Trophoblast cell (in vitro differentiated cells and primary cell): ENCODE data around the gene XYLT1.
A peak's percentile ranks its signal among the peaks of the same experiment; 100 is the strongest.

Experiments used
- DNase-seq, 2 donors: peaks; one replicate each; pipeline ENCODE4 v3.0.0-alpha.2; 2016
- H2AFZ ChIP-seq: 2 replicates; pipeline ENCODE4 v1.6.1; 2013; ENCODE audit warnings: low read length, moderate library complexity, mild to moderate bottlenecking; ENCODE audit not compliant: insufficient read depth, poor library complexity
- H2AK5ac ChIP-seq: 2 replicates; pipeline ENCODE4 v1.6.1; 2013; ENCODE audit warnings: mild to moderate bottlenecking, low read length
- H2BK120ac ChIP-seq: 2 replicates; pipeline ENCODE4 v1.6.1; 2013; ENCODE audit warnings: low read length, mild to moderate bottlenecking, moderate library complexity; ENCODE audit not compliant: insufficient read depth, poor library complexity
- H2BK12ac ChIP-seq: 2 replicates; pipeline ENCODE4 v1.6.1; 2013; ENCODE audit warnings: mild to moderate bottlenecking, low read length, moderate library complexity
- H2BK5ac ChIP-seq: 2 replicates; pipeline ENCODE4 v1.6.1; 2013; ENCODE audit warnings: low read length, low read depth, moderate library complexity, mild to moderate bottlenecking; ENCODE audit not compliant: poor library complexity
- H3K14ac ChIP-seq: 2 replicates; pipeline ENCODE4 v1.6.1; 2013; ENCODE audit warnings: mild to moderate bottlenecking, low read length
- H3K18ac ChIP-seq: 2 replicates; pipeline ENCODE4 v1.6.1; 2013; ENCODE audit warnings: mild to moderate bottlenecking, low read length
- H3K23ac ChIP-seq: 2 replicates; pipeline ENCODE4 v1.6.1; 2013; ENCODE audit warnings: low read length
- H3K27ac ChIP-seq: 2 replicates; pipeline ENCODE4 v1.5.1; 2013; ENCODE audit warnings: low read depth, mild to moderate bottlenecking, inconsistent platforms, low read length, moderate library complexity
- H3K27me3 ChIP-seq: 2 replicates; pipeline ENCODE4 v1.6.1; 2013; ENCODE audit warnings: inconsistent platforms, mild to moderate bottlenecking, low read length, moderate library complexity; ENCODE audit not compliant: insufficient read depth
- H3K36me3 ChIP-seq, 2 experiments: 1 replicate in 1 of 2; 2 replicates in 1 of 2; pipeline ENCODE4 v1.6.1; 2013; ENCODE audit warnings: low read length in 2 of 2, mild to moderate bottlenecking in 2 of 2, moderate library complexity in 1 of 2; ENCODE audit not compliant: insufficient read depth in 2 of 2, control insufficient read depth in 1 of 2
- H3K4ac ChIP-seq: 2 replicates; pipeline ENCODE4 v1.6.1; 2013; ENCODE audit warnings: low read depth, mild to moderate bottlenecking, low read length, moderate library complexity
- H3K4me1 ChIP-seq, 2 experiments: 1 replicate in 1 of 2; 2 replicates in 1 of 2; pipeline ENCODE4 v1.6.1; 2013; ENCODE audit warnings: low read length in 2 of 2, mild to moderate bottlenecking in 2 of 2, moderate library complexity in 1 of 2; ENCODE audit not compliant: insufficient read depth in 2 of 2, control insufficient read depth in 1 of 2
- H3K4me2 ChIP-seq: 2 replicates; pipeline ENCODE4 v1.6.1; 2013; ENCODE audit warnings: inconsistent platforms, mild to moderate bottlenecking, low read length, moderate library complexity
- H3K4me3 ChIP-seq: 2 replicates; pipeline ENCODE4 v1.5.1; 2013; ENCODE audit warnings: mild to moderate bottlenecking, low read depth, low read length, inconsistent platforms
- H3K79me1 ChIP-seq: one replicate; pipeline ENCODE4 v1.6.1; 2013; ENCODE audit warnings: low read length
- H3K79me2 ChIP-seq: 2 replicates; pipeline ENCODE4 v1.6.1; 2013; ENCODE audit warnings: low read length, mild to moderate bottlenecking; ENCODE audit not compliant: control insufficient read depth, insufficient read depth, poor library complexity
- H3K9ac ChIP-seq: 2 replicates; pipeline ENCODE4 v1.6.1; 2013; ENCODE audit warnings: mild to moderate bottlenecking, low read length
- H3K9me3 ChIP-seq: 2 replicates; pipeline ENCODE4 v1.6.1; 2013; ENCODE audit warnings: low read depth, mild to moderate bottlenecking, control low read depth, inconsistent platforms, low read length; ENCODE audit not compliant: insufficient read depth
- H4K12ac ChIP-seq: 2 replicates; pipeline ENCODE4 v1.6.1; 2013; ENCODE audit warnings: low read depth, mild to moderate bottlenecking, low read length, moderate library complexity
- H4K8ac ChIP-seq: 2 replicates; pipeline ENCODE4 v1.6.1; 2013; ENCODE audit warnings: low read depth, mild to moderate bottlenecking, low read length, moderate library complexity
- H4K91ac ChIP-seq: one replicate; pipeline ENCODE4 v1.6.1; 2013; ENCODE audit warnings: low read depth, mild to moderate bottlenecking, low read length, moderate library complexity
- WGBS: extraction: QIAGEN DNeasy Blood & Tissue Kit; methylation state at CpG from one replicate; pipeline ENCODE4 v1.1.7; 2013; ENCODE audit warnings: missing lambda C conversion rate; ENCODE audit not compliant: insufficient read length, insufficient coverage; ENCODE audit errors: extremely low coverage; 5-methylcytosine and 5-hydroxymethylcytosine counted together

XYLT1 gene

GRCh38 chr16:17072104-17072503 lies 398.7 kb downstream of the XYLT1 start:
- Histone ChIP-seq H3K23ac (no peak overlapping the region), H4K91ac (no peak overlapping the region), H3K18ac (no peak overlapping the region), H3K4ac (no peak overlapping the region), H3K79me1 (no peaks in the 10 kb centered on the region), H3K14ac (no peak overlapping the region), H3K79me2 (no peaks in the 10 kb centered on the region), H2BK12ac (no peak overlapping the region), H3K4me3 (no peak overlapping the region), H3K27ac (no peak overlapping the region), H2AK5ac (no peak overlapping the region), H3K27me3 (no peaks in the 10 kb centered on the region), H2BK5ac (no peak overlapping the region), H2AFZ (no peak overlapping the region), H4K12ac (no peak overlapping the region), H3K4me2 (no peak overlapping the region), H3K9me3 (no peaks in the 10 kb centered on the region), H2BK120ac (no peak overlapping the region), H3K36me3 (no peaks in the 10 kb centered on the region), H4K8ac (no peak overlapping the region), H3K9ac (no peak overlapping the region), H3K4me1 (no peaks in the 10 kb centered on the region)
- DNase-seq = peak in 1 of 2 donors; percentile 18
- no CpG with 5 or more reads among the region's 2 CpGs for WGBS

GRCh38 chr16:17070882-17071592 lies 399.7 kb downstream of the XYLT1 start:
- Histone ChIP-seq H3K9ac (no peak overlapping the region), H4K8ac (no peak overlapping the region), H3K36me3 (no peaks in the 10 kb centered on the region), H3K79me1 (no peaks in the 10 kb centered on the region), H3K18ac (no peak overlapping the region), H4K91ac (no peak overlapping the region), H2BK120ac (no peak overlapping the region), H3K4me2 (no peak overlapping the region), H2BK12ac (no peak overlapping the region), H3K4me3 (no peak overlapping the region), H4K12ac (no peak overlapping the region), H2AFZ (no peak overlapping the region), H3K23ac (no peak overlapping the region), H3K9me3 (no peaks in the 10 kb centered on the region), H3K27me3 (no peaks in the 10 kb centered on the region), H3K27ac (no peak overlapping the region), H3K4me1 (no peaks in the 10 kb centered on the region), H3K79me2 (no peaks in the 10 kb centered on the region), H2AK5ac (no peak overlapping the region), H3K4ac (no peak overlapping the region), H2BK5ac (no peak overlapping the region), H3K14ac (no peak overlapping the region)
- WGBS = no CpG with 5 or more reads among the region's 16 CpGs
- DNase-seq = peak; percentile 53 to 72

GRCh38 chr16:17069681-17070080 lies 401.1 kb downstream of the XYLT1 start:
- no peak overlapping the region for H3K4me2 ChIP-seq
- no peaks in the 10 kb centered on the region for H3K79me1 ChIP-seq
- H3K27me3 ChIP-seq = no peaks in the 10 kb centered on the region
- no peak overlapping the region for H4K91ac ChIP-seq
- no peak overlapping the region for H3K23ac ChIP-seq
- no peaks in the 10 kb centered on the region for H3K36me3 ChIP-seq
- no peak overlapping the region for H2BK12ac ChIP-seq
- no peak overlapping the region for H3K27ac ChIP-seq
- no peak overlapping the region for H3K4me3 ChIP-seq
- no peak overlapping the region for H2AFZ ChIP-seq
- no peaks in the 10 kb centered on the region for H3K9me3 ChIP-seq
- no peak overlapping the region for H2BK5ac ChIP-seq
- no peak overlapping the region for H2AK5ac ChIP-seq
- DNase-seq = no peak
- 100% methylated on average over 2 of the region's 2 CpGs for WGBS
- no peaks in the 10 kb centered on the region for H3K79me2 ChIP-seq
- no peak overlapping the region for H3K9ac ChIP-seq
- no peak overlapping the region for H4K8ac ChIP-seq
- H3K14ac ChIP-seq = no peak overlapping the region
- no peaks in the 10 kb centered on the region for H3K4me1 ChIP-seq
- H3K4ac ChIP-seq = no peak overlapping the region
- H3K18ac ChIP-seq = no peak overlapping the region
- no peak overlapping the region for H4K12ac ChIP-seq
- no peak overlapping the region for H2BK120ac ChIP-seq

DNA sequence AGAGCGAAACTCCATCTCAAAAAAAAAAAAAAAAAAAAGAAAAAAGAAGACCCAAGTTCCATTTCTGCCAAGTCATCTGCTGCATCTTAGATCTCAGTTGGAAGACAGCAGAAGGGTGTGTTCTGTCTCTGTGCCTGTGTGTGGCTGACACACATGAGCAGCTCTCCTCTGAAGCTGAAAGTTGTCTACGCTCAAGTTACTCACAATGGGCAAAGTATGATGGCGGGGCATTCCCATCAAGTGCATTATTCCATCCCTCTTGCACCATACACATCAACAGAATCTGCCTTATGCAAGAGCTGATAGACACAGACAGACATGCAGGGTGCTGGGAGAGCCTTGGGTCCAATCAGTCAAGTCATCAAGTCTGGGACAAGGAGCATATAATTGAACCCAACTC lies 402.2 kb downstream of the XYLT1 start:
- no peak overlapping the region for H3K9ac ChIP-seq

More for the DNA sequence above, 402.2 kb downstream of the XYLT1 start:
- no peak overlapping the region for H3K4me3 ChIP-seq
- H3K79me2 ChIP-seq = no peaks in the 10 kb centered on the region
- H4K8ac ChIP-seq = no peak overlapping the region
- no peak overlapping the region for H3K4ac ChIP-seq
- no peak overlapping the region for H2AFZ ChIP-seq
- H2AK5ac ChIP-seq = no peak overlapping the region
- H3K18ac ChIP-seq = no peak overlapping the region
- H2BK12ac ChIP-seq = no peak overlapping the region
- H3K9me3 ChIP-seq = no peaks in the 10 kb centered on the region
- no peaks in the 10 kb centered on the region for H3K79me1 ChIP-seq
- no peaks in the 10 kb centered on the region for H3K36me3 ChIP-seq
- no peak overlapping the region for H4K12ac ChIP-seq
- no peaks in the 10 kb centered on the region for H3K4me1 ChIP-seq
- H2BK5ac ChIP-seq = no peak overlapping the region
- H3K27me3 ChIP-seq = no peaks in the 10 kb centered on the region
- H2BK120ac ChIP-seq = no peak overlapping the region
- no peak overlapping the region for H4K91ac ChIP-seq
- no peak overlapping the region for H3K4me2 ChIP-seq
- DNase-seq = peak in 1 of 2 donors; percentile 52
- WGBS = no CpG with 5 or more reads among the region's 3 CpGs
- no peak overlapping the region for H3K23ac ChIP-seq
- H3K14ac ChIP-seq = no peak overlapping the region
- no peak overlapping the region for H3K27ac ChIP-seq
